Mucosa of stomach (tissue), 1 donor: ENCODE results near the gene KCNH3.

Experiments used
- H3K27me3 ChIP-seq: one replicate; pipeline ENCODE4 v1.7.0; 2013; ENCODE audit warnings: mild to moderate bottlenecking, low read length; ENCODE audit not compliant: control insufficient read depth, insufficient read depth
- H3K36me3 ChIP-seq: one replicate; pipeline ENCODE4 v1.7.0; 2013; ENCODE audit warnings: low read length; ENCODE audit not compliant: control insufficient read depth, insufficient read depth
- H3K4me1 ChIP-seq: one replicate; pipeline ENCODE4 v1.7.0; 2013; ENCODE audit warnings: mild to moderate bottlenecking, low read length; ENCODE audit not compliant: control insufficient read depth, insufficient read depth
- H3K4me3 ChIP-seq: one replicate; pipeline ENCODE4 v1.7.0; 2013; ENCODE audit warnings: low read length
- H3K9ac ChIP-seq: one replicate; pipeline ENCODE4 v1.7.0; 2013; ENCODE audit warnings: mild to moderate bottlenecking, low read length, moderate library complexity
- H3K9me3 ChIP-seq: one replicate; pipeline ENCODE4 v1.7.0; 2013; ENCODE audit warnings: mild to moderate bottlenecking, low read length, moderate library complexity; ENCODE audit not compliant: control insufficient read depth
- donor health status: Pancreatic carcinoma.

Gene KCNH3

DNA sequence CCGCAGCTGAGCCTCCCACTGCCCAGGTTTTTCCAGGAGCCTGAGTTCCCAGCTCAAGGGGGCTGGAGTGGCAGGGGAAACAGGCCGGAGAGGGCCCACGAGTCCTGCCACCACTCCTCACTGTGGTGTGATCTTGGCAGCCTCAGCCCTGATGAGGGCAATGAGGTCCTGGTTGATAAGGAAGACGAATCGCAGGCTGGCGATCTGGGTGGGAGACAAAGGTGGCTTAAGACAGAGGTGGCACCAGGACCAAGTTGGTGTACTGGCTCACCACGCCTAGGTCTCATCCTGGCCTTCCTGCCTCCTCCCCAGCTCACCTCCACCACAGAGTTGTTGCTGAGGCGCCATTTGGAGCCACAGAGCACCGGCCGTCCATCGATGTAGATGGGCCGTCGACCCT lies 19.7 kb downstream of the KCNH3 start:
- H3K4me1 ChIP-seq, result no peaks in the 10 kb centered on the region
- H3K36me3 ChIP-seq, result peaks cover 42% of the 10 kb centered on the region
- H3K4me3 ChIP-seq, result no peak overlapping the region
- H3K9ac ChIP-seq, result no peak overlapping the region
- H3K27me3 ChIP-seq, result no peaks in the 10 kb centered on the region
- no peaks in the 10 kb centered on the region for H3K9me3 ChIP-seq

DNA sequence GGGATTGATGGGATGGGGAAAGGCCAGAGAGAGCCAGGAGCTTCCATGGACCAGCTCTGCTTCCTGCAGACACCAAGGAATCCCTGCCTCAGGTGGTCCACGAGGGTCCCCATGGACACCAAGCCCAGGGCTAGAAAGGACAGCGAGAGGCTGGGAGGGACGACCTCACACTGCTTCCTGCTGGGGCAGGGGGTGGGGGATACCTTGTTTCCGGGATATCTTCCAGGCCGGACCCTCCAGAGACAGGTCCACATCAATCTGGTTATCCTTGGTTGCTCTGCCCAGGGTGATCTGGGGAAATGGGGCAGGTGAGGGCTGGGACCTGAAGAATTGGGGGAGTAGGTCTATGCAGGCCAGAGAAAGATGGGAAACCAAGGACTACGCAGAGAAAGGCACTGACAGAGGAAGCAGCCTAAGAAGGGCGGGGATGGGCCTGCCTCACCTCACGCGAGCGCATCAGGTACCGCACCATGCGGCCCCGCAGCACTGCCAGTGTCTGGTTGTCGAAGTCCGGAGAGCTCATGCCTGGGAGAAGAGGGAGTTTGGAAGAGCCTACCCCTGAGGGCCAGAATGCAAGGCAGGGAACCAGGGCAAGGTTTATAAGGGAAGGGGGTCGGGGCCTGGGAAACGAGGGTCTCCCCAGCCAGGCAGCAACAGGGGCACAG lies 20.3 kb downstream of the KCNH3 start:
- Histone ChIP-seq H3K36me3 (peaks cover 44% of the 10 kb centered on the region), H3K4me1 (no peaks in the 10 kb centered on the region), H3K27me3 (no peaks in the 10 kb centered on the region), H3K4me3 (no peak overlapping the region), H3K9me3 (no peaks in the 10 kb centered on the region), H3K9ac (no peak overlapping the region)

DNA sequence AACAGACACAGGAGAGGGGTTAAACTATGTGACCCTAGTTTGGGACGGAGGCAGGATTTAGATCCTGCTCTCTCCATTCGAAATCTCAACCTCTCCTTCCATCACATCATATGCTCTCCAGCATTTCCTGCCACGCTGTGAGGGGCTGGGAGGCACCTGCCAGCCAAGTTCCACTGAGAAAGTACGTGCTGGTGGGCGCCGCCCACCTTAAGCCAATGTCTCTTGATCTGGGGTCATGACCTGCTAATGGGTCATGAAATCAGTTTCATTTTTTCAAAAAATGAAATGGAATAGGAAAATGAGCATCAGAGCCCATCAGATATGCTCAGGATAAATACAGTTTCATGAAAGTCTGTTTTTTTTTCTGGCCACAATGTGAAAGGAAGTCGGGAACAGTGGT lies 21.9 kb downstream of the KCNH3 start:
- H3K9me3 ChIP-seq, result no peaks in the 10 kb centered on the region
- H3K9ac ChIP-seq, result no peak overlapping the region
- no peaks in the 10 kb centered on the region for H3K4me1 ChIP-seq
- peaks cover 50% of the 10 kb centered on the region for H3K36me3 ChIP-seq
- no peaks in the 10 kb centered on the region for H3K27me3 ChIP-seq
- H3K4me3 ChIP-seq, result no peak overlapping the region

DNA sequence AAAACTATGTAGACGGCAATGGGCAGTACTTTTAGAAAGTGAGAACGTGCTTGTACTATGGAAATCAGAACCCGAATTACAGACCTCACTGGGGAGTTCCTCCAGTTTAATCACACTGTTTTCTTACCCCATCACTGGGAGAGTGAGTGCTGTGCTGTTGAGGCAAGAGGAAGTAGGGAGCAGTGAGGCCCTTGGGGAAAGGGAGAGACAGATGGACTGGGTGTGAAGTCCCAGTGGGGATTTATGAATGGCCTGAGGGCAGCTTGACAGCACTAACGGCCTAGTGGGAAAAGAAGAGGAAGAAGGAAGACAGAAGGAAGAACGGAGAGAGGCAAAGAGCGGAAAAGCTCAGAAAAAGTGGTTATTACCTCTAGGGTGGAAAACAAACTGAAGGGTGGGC lies 23.4 kb downstream of the KCNH3 start:
- Histone ChIP-seq H3K9ac (no peak overlapping the region), H3K4me1 (peaks cover 11% of the 10 kb centered on the region), H3K36me3 (peaks cover 50% of the 10 kb centered on the region), H3K9me3 (no peaks in the 10 kb centered on the region), H3K27me3 (no peaks in the 10 kb centered on the region), H3K4me3 (no peak overlapping the region)

DNA sequence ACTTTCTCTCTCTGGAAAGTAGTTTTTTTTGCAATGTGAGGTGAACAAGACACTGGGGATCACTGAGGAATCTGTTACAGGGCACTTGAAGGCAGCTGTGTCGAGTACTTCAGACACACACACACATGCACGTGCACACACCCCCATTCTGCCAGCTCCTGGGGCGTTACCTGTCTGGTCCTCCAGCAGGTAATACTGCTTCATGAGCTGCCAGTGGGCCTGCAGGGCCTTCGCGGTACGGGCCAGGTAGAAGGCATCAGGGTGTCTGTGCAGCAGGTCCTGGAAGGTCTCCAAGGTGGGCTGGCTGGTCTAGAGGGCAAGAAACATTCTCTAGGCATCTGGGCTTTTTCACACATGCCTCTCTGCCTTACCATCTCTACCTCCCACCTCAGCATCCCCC lies 24.0 kb downstream of the KCNH3 start:
- Histone ChIP-seq H3K36me3 (peaks cover 50% of the 10 kb centered on the region), H3K4me1 (peaks cover 11% of the 10 kb centered on the region), H3K9me3 (no peaks in the 10 kb centered on the region), H3K4me3 (no peak overlapping the region), H3K27me3 (no peaks in the 10 kb centered on the region), H3K9ac (no peak overlapping the region)

DNA sequence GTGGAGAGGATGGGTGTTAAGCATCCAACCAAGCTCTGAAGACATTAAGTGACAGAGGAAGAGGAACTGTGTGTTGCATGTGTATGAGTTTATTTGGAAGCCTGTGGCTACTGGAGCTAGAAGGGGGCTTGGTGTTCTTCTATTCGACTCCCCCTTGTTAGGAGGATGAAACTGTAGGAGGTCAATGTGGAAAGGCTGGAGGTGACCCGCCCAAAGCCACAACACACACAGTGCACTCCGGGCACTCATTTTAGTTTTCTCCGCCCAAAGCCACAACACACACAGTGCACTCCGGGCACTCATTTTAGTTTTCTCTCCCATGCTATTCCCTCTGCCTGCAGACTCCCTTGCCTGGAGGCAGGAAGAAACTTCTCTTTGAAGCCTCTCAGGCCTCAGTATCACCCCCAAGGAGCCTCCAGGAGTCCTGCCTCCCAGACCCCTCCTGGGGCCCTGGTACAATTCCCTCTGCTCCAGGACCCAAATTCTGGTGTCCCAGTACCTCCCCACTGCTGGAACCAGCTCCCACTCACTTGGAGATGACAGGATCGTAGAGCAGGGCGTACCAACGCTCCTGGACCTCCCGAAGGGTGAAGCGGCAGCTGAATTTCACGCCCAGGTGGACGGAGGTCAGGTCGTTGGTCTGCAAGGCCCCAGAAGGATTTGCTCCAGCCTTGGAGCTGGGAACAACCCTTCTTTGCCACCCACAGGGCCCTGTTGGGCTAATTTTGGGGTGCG lies 25.3 kb downstream of the KCNH3 start:
- Histone ChIP-seq H3K27me3 (no peaks in the 10 kb centered on the region), H3K36me3 (peaks cover 43% of the 10 kb centered on the region), H3K9me3 (no peaks in the 10 kb centered on the region), H3K4me3 (no peak overlapping the region), H3K4me1 (peaks cover 14% of the 10 kb centered on the region), H3K9ac (no peak overlapping the region)

DNA sequence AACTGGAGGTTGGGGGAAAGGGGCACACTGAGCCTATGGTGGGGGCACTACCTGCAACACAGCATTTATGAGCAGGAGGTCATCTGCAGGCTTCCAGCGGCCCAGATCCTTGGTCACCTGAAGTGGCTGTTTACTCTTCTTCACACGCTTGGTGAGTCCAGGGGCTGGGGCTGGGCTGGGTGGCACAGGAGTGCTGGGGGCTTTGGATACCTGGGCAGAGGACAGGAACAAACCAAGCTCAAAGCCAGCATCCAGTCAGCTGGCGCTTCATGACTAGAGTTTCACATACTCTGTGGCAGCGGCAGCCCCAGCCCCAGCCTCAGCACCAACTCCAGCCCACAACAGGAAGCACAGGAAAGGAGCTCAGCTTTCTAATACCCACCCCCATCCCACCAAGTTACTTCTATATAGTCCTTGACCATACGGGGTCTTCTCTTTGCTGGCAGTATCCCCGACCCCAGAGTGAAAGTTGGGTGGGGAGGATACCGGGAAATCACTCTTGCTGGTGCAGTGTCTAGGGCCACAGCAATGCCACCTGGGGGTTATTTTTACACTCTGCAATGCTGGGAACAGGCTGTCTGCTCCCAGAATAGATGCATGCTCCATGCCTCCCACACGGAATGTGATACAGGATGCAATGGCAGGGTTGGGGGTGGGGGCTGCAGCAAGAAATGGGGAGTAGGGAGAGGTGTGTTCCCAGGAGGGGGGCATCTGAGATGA lies 26.0 kb downstream of the KCNH3 start:
- H3K9ac ChIP-seq, result no peak overlapping the region
- peaks cover 38% of the 10 kb centered on the region for H3K36me3 ChIP-seq
- no peak overlapping the region for H3K4me3 ChIP-seq

DNA sequence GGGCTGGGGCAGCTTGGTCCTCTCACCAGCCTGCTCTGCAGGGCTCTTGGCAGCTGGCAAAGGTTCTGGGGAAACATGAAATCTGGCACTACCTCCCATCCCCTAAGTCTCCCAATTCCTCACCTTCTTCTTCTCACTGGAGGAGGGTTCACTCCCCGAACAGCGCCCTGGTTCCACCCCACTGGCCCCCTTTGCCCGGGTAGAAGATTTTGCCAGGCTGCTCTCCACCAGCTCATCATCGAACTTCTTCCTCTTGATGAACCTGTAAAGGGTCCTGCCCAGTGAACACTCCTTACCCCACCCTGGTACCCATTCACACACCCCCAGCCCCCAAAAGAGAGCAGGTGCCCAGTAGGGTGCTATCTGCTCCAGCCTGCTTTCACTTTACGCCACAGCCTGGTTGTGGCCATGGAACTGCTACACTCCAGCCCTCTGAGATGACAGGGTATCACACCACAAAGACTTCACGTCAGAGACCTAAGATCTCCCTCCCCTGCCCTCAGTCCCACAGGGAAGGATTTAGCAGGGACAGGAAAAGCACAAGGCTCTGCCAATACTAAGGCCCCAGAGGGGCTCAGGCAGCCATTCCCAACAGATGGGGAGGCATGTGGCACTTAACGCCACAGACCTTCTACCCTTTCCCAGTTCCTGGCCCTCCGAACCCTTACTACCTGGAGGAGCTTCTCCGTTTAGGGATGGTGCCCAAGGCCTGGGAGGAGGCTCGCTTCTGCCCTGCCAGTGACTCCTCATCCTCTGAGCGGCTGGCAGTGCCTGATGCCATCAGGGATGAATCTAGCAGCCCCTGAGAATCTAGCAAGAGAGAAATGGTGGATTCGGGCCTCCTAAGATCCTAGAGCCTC lies 26.8 kb downstream of the KCNH3 start:
- H3K4me1 ChIP-seq, result peaks cover 14% of the 10 kb centered on the region
- H3K9ac ChIP-seq, result no peak overlapping the region
- H3K4me3 ChIP-seq, result no peak overlapping the region
- no peaks in the 10 kb centered on the region for H3K27me3 ChIP-seq
- no peaks in the 10 kb centered on the region for H3K9me3 ChIP-seq
- H3K36me3 ChIP-seq, result peaks cover 30% of the 10 kb centered on the region

More for the DNA sequence above, 26.0 kb downstream of the KCNH3 start:
- Histone ChIP-seq H3K4me1 (peaks cover 14% of the 10 kb centered on the region), H3K27me3 (no peaks in the 10 kb centered on the region), H3K9me3 (no peaks in the 10 kb centered on the region)

DNA sequence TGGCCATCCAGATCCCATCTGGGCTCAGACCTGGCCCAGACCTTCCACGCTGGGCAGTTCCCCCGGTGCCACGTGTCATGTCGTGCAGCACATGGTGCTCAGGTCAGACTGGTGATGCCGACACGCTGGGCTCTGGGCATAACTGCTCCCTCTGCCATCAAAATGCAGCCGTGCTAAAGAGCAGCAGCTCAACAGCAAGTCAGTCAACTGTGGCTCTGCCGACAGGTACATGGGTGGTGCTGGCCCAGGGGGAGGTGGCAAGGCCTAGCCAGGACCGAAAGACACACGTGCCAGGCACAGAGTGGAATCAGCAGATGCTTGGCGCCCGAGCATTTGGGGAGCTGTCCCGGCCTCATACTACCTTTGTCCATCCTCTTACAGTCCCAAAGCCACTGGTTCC lies 27.5 kb downstream of the KCNH3 start:
- H3K4me1 ChIP-seq, result peaks cover 14% of the 10 kb centered on the region
- H3K36me3 ChIP-seq, result peaks cover 23% of the 10 kb centered on the region
- no peaks in the 10 kb centered on the region for H3K27me3 ChIP-seq
- H3K9ac ChIP-seq, result peak overlapping the region; percentile 74
- H3K4me3 ChIP-seq, result no peak overlapping the region
- H3K9me3 ChIP-seq, result no peaks in the 10 kb centered on the region

DNA sequence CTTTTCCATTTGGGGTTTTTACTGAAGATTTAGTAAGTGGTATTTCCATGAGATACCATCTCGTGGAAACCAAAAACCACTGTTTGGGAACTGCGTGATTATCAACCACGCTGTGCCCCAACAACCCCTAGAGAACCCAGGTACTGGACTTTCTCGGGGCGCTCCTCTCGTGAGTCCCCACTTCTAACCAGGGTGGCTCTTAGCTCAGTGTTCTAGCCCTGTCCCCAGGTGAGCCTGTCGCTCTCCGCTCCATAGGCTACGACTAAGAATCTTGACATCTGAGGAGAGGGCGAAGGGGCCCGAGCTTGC lies 28.4 kb downstream of the KCNH3 start:
- Histone ChIP-seq H3K36me3 (peaks cover 18% of the 10 kb centered on the region), H3K4me1 (peaks cover 14% of the 10 kb centered on the region), H3K9me3 (no peaks in the 10 kb centered on the region)

DNA sequence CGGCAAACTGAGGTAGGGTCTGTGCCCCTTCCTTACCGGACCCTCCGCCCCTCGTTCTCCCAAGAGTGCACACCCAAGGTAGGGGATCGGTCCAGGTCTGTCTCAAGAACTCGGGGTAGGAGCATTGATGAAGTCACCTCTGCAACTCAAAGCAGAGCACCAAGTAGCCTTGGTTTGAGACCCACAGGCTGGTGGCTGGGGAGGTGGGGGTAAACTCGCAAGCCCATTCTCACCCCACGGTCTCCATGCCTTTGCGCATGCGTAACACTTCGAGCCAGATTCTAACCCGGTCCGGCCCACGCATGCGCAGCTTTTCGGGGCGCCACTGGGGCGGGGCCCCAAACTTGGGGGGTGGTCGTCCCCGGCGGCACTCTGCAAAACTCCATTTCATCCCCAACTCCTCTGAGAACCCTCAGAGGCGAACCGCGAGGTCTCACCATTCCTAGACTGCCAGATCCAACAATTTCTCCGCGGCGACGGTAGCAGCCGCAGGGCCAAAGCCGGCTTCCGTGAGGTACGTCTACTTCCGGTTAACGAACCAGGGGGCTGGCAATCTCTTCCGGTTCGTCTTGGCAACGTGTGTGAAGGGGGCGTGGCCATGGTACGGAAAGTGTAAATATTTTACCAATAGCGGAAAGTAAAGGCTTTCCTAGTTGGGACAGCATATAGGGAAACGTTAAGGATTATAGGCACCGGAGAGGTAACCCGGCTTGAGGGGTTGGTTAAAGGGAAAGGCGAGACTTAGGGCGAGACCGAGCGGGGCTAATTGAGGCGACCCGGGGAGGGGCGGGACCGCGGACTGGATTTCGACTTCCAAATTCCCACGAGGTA lies 29.0 kb downstream of the KCNH3 start, which contains the start of gene MCRS1:
MCRS1 (minus strand) TSS at position 532 of the 831 bp plus-strand sequence. CDS start 1,411 bp downstream, outside the sequence.
- H3K4me1 ChIP-seq, result peaks cover 14% of the 10 kb centered on the region
- H3K9ac ChIP-seq, result peak within 1 kb of the TSS; percentile 74
- peaks cover 14% of the 10 kb centered on the region for H3K36me3 ChIP-seq
- no peaks in the 10 kb centered on the region for H3K27me3 ChIP-seq
- peak within 1 kb of the TSS; percentile 81 for H3K4me3 ChIP-seq
- H3K9me3 ChIP-seq, result no peaks in the 10 kb centered on the region

More for the DNA sequence above, 28.4 kb downstream of the KCNH3 start:
- Histone ChIP-seq H3K4me3 (peak overlapping the region; percentile 81), H3K27me3 (no peaks in the 10 kb centered on the region), H3K9ac (peak overlapping the region; percentile 74)
